Epithelial cell of proximal tubule (primary cell): ENCODE data around the gene ZNF710. TPM values are rescaled to one million over a fixed set of nuclear protein-coding genes. Genes with fewer than 3 reads are reported as not detected.

Experiments used
- DNase-seq: peaks from one replicate; pipeline ENCODE4 v3.0.0-alpha.2; 2011; ENCODE audit warnings: low read depth
- H3K4me3 ChIP-seq: 2 replicates; pipeline ENCODE4 v1.5.1; 2011; ENCODE audit warnings: low read depth, mild to moderate bottlenecking, low read length
- CTCF ChIP-seq: conservative IDR thresholded peaks from 2 replicates; pipeline ENCODE4 v1.5.1; 2012; ENCODE audit warnings: low read depth, mild to moderate bottlenecking, low read length
- total RNA-seq: library from RNA; depleted of rRNA; stranded (reverse); fragments of >200 nt; gene quantifications from 2 replicates; pipeline ENCODE4 v1.2.3, GENCODE V29; 2015

Gene ZNF710
- total RNA-seq, 1 donor from 2014 or later, result 11.4 TPM

- no peak for TF ChIP-seq CTCF
- no peak for DNase-seq
- H3K4me3 ChIP-seq, result no peak overlapping the region
Measured at GRCh38 chr15:89997079-89997478, 4.0 kb upstream of the ZNF710 start.

GRCh38 chr15:89998141-89998661 is 2.9 kb upstream of the ZNF710 start:
- TF ChIP-seq CTCF, result no peak
- no peak overlapping the region for H3K4me3 ChIP-seq
- DNase-seq, result peak; percentile 20

GRCh38 chr15:89998923-89999675 is 2.0 kb upstream of the ZNF710 start:
- no peak for DNase-seq
- H3K4me3 ChIP-seq, result no peak overlapping the region
- TF ChIP-seq CTCF, result no peak

- no peak for DNase-seq
- no peak for TF ChIP-seq CTCF
- peak overlapping the region; percentile 71 for H3K4me3 ChIP-seq
Measured at GRCh38 chr15:89999676-90000185, 1.4 kb upstream of the ZNF710 start.

GRCh38 chr15:90000186-90001001 is 730 bp upstream of the ZNF710 start:
- peak overlapping the region; percentile 71 for H3K4me3 ChIP-seq
- TF ChIP-seq CTCF, result no peak
- DNase-seq, result no peak

- peak overlapping the region; percentile 66 for H3K4me3 ChIP-seq
- no peak for TF ChIP-seq CTCF
- DNase-seq, result no peak
Measured at GRCh38 chr15:90001683-90002427, 731 bp downstream of the ZNF710 start.
